ENCODE data around the gene RPS16.

The RPS16 gene

GRCh38 chr19:39471756-39472536 is 36.2 kb upstream of the RPS16 start (continued):
- TF ChIP-seq ZNF585B (tag by site-specific recombination; IDR thresholded peaks at IDR 0.05) (no peak), INSM2 (tag by site-specific recombination; IDR thresholded peaks at IDR 0.05) (no peak)

- Histone ChIP-seq H3K36me3 (ENCODE audit: control insufficient read depth in 2 of 2, insufficient read depth in 1 of 2, low read length in 2 of 2) (peaks cover 97 to 100% of the 10 kb centered on the region in 2 experiments), H3K9me3 (ENCODE audit: control insufficient read depth, insufficient read depth, low read depth, low read length) (no peaks in the 10 kb centered on the region), H3K4me3 (ENCODE audit: low read depth, low read length) (no peak overlapping the region), H3K27ac (ENCODE audit: extremely low read depth, low read depth, low read length) (peak overlapping the region; percentile 19; the same call in 1 of the 2 replicates), H3K4me1 (ENCODE audit: control insufficient read depth, insufficient read depth, low read length) (no peaks in the 10 kb centered on the region)
- POLR2A ChIA-PET, result interaction anchor here (1.3 to 2.3 kb wide), 3 partner anchors 10 to 35 kb away, joined by 4 to 8 read pairs (median 6); partner anchors contain the start of genes RPS16 and TIMM50
- CTCF ChIA-PET, result interaction anchor here (0.6 to 4.4 kb wide), 5 partner anchors 14 to 75 kb away, joined by 3 to 24 read pairs (median 3); partner anchors contain the start of genes EID2B and RPS16
- TF ChIP-seq PRDM6 (tag by site-specific recombination; IDR thresholded peaks at IDR 0.05), result no peak
- 0 out of 2 replicates have a peak, but pooled peaks have one; percentile 63 for TF ChIP-seq ZNF768 (tag by site-specific recombination; IDR thresholded peaks at IDR 0.05)
Measured at GRCh38 chr19:39470724-39471339, 35.1 kb upstream of the RPS16 start.

GRCh38 chr19:39469567-39469966 is 33.8 kb upstream of the RPS16 start:
- Histone ChIP-seq H3K4me1 (ENCODE audit: control insufficient read depth, insufficient read depth, low read length) (no peaks in the 10 kb centered on the region), H3K36me3 (ENCODE audit: control insufficient read depth in 2 of 2, insufficient read depth in 1 of 2, low read length in 2 of 2) (peaks cover 98 to 100% of the 10 kb centered on the region in 2 experiments), H3K27ac (ENCODE audit: extremely low read depth, low read depth, low read length) (peak overlapping the region; percentile 41; the same call in 1 of the 2 replicates), H3K4me3 (ENCODE audit: low read depth, low read length) (no peak overlapping the region), H3K9me3 (ENCODE audit: control insufficient read depth, insufficient read depth, low read depth, low read length) (no peaks in the 10 kb centered on the region)
- ChIA-PET CTCF (interaction anchor here (0.6 to 4.4 kb wide), 3 partner anchors 29 to 685 kb away, joined by 4 to 24 read pairs (median 5); partner anchors contain the start of gene EID2B), POLR2A (interaction anchor here (0.7 to 3.0 kb wide), 2 partner anchors 11 to 34 kb away, joined by 3 to 11 read pairs; partner anchors contain the start of genes RPS16 and TIMM50)
- 0 out of 2 replicates have a peak, but pooled peaks have one; percentile 73 for TF ChIP-seq SALL2 (tag by site-specific recombination; IDR thresholded peaks at IDR 0.05; ENCODE audit: borderline replicate concordance)
- no peak for TF ChIP-seq ZNF621 (tag by site-specific recombination; IDR thresholded peaks at IDR 0.05)
- peak; percentile 68 for TF ChIP-seq REST (tag by site-specific recombination; IDR thresholded peaks at IDR 0.05)

- TF ChIP-seq KLF1 (tag by site-specific recombination; IDR thresholded peaks at IDR 0.05) (no peak), CTCF (tag by site-specific recombination; IDR thresholded peaks at IDR 0.05) (0 out of 2 replicates have a peak, but pooled peaks have one; percentile 9)
- Histone ChIP-seq H3K9me3 (ENCODE audit: control insufficient read depth, insufficient read depth, low read depth, low read length) (no peaks in the 10 kb centered on the region), H3K4me3 (ENCODE audit: low read depth, low read length) (no peak overlapping the region), H3K4me1 (ENCODE audit: control insufficient read depth, insufficient read depth, low read length) (no peaks in the 10 kb centered on the region), H3K27ac (ENCODE audit: extremely low read depth, low read depth, low read length) (peak overlapping the region; percentile 41; the same call in 1 of the 2 replicates), H3K36me3 (ENCODE audit: control insufficient read depth in 2 of 2, insufficient read depth in 1 of 2, low read length in 2 of 2) (peaks cover 98 to 100% of the 10 kb centered on the region in 2 experiments)
- ChIA-PET CTCF (interaction anchor here (0.6 to 4.4 kb wide), 4 partner anchors 29 to 614 kb away, joined by 3 to 24 read pairs (median 4); partner anchors contain the start of gene EID2B), POLR2A (interaction anchor here (1.3 to 3.0 kb wide), 3 partner anchors 11 to 33 kb away, joined by 3 to 11 read pairs (median 8); partner anchors contain the start of genes RPS16 and TIMM50)
Measured at GRCh38 chr19:39469036-39469435, 33.3 kb upstream of the RPS16 start.
